ENCODE measurements around the gene SNX6. TPM values are rescaled to one million over a fixed set of nuclear protein-coding genes. Genes with fewer than 3 reads are reported as not detected.
"Not testable (repeated sequence)": the region's sequence is repeated elsewhere in the genome, so short reads cannot be mapped to it uniquely, and the experiment has no call there.

The SNX6 gene
- polyA plus RNA-seq, 1 experiment = 178 TPM

GRCh38 chr14:34554540-34555250 lies 75.3 kb downstream of the SNX6 start:
- Histone ChIP-seq H3K27ac (ENCODE audit: low read depth, low read length) (peak overlapping the region; percentile 43), H3K27me3 (ENCODE audit: control insufficient read depth, insufficient read depth, low read length) (no peaks in the 10 kb centered on the region), H3K9me3 (ENCODE audit: control insufficient read depth, insufficient read depth, low read length) (peaks cover 5% of the 10 kb centered on the region; the same call in 1 of the 2 replicates), H3K4me3 (ENCODE audit: low read depth, low read length) (no peak overlapping the region; the same call in 1 of the 2 replicates)
- peak; percentile 15 for DNase-seq (ENCODE audit: low read depth, low spot score)
- ChIA-PET CTCF (interaction anchor here (0.7 to 1.1 kb wide), 2 partner anchors 18 to 232 kb away, joined by 3 read pairs; no protein-coding TSS in a partner anchor), POLR2A (interaction anchor here (0.6 to 1.3 kb wide), 3 partner anchors 58 to 229 kb away, joined by 3 to 5 read pairs (median 4); no protein-coding TSS in a partner anchor)
- TF ChIP-seq CTCF (IDR thresholded peaks at IDR 0.05; ENCODE audit: low read depth, low read length) = no peak

GRCh38 chr14:34549276-34549966 lies 80.5 kb downstream of the SNX6 start:
- H3K4me3 ChIP-seq (ENCODE audit: low read depth, low read length); H3K27me3 ChIP-seq (ENCODE audit: control insufficient read depth, insufficient read depth, low read length); POLR2A ChIA-PET; DNase-seq (ENCODE audit: low read depth, low spot score); H3K27ac ChIP-seq (ENCODE audit: low read depth, low read length); H3K9me3 ChIP-seq (ENCODE audit: control insufficient read depth, insufficient read depth, low read length): not testable (repeated sequence)
- CTCF ChIA-PET = interaction anchor here (0.6 kb wide), 1 partner anchor 865 kb away, joined by 3 read pairs; no protein-coding TSS in a partner anchor

GRCh38 chr14:34548472-34548981 lies 81.4 kb downstream of the SNX6 start:
- H3K27me3 ChIP-seq (ENCODE audit: control insufficient read depth, insufficient read depth, low read length) = no peaks in the 10 kb centered on the region
- no peak for TF ChIP-seq CTCF (IDR thresholded peaks at IDR 0.05; ENCODE audit: low read depth, low read length)
- no peak overlapping the region for H3K4me3 ChIP-seq (ENCODE audit: low read depth, low read length)
- peaks cover 5% of the 10 kb centered on the region; the same call in 1 of the 2 replicates for H3K9me3 ChIP-seq (ENCODE audit: control insufficient read depth, insufficient read depth, low read length)
- DNase-seq (ENCODE audit: low read depth, low spot score) = no peak
- CTCF ChIA-PET = no interaction called here
- H3K27ac ChIP-seq (ENCODE audit: low read depth, low read length) = peak overlapping the region; percentile 21
- POLR2A ChIA-PET = interaction anchor here (0.7 kb wide), 3 partner anchors 11 to 658 kb away, joined by 3 to 13 read pairs (median 6); no protein-coding TSS in a partner anchor

DNA sequence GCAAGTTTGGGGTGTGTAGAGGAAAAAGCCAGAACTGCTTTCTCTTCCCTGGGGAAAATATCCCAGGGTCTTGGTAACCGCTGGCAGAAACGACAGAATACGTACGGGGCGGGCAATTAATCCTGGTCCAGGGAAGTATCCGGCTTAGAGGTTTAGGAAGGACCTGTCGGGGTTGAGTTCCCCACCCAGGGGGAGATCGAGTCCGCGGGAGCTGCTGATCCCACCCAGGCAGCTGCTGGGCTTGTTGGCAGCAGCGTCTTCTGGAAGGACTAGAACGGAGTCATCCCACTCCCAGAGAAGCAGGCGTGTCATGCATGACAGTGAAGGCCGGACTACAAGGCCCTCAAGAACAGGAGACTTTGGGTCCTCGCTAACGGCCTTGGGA lies 82.8 kb downstream of the SNX6 start:
- H3K27me3 ChIP-seq (ENCODE audit: control insufficient read depth, insufficient read depth, low read length); H3K27ac ChIP-seq (ENCODE audit: low read depth, low read length); DNase-seq (ENCODE audit: low read depth, low spot score); H3K4me3 ChIP-seq (ENCODE audit: low read depth, low read length); H3K9me3 ChIP-seq (ENCODE audit: control insufficient read depth, insufficient read depth, low read length); POLR2A ChIA-PET; CTCF ChIA-PET: not testable (repeated sequence)

DNA sequence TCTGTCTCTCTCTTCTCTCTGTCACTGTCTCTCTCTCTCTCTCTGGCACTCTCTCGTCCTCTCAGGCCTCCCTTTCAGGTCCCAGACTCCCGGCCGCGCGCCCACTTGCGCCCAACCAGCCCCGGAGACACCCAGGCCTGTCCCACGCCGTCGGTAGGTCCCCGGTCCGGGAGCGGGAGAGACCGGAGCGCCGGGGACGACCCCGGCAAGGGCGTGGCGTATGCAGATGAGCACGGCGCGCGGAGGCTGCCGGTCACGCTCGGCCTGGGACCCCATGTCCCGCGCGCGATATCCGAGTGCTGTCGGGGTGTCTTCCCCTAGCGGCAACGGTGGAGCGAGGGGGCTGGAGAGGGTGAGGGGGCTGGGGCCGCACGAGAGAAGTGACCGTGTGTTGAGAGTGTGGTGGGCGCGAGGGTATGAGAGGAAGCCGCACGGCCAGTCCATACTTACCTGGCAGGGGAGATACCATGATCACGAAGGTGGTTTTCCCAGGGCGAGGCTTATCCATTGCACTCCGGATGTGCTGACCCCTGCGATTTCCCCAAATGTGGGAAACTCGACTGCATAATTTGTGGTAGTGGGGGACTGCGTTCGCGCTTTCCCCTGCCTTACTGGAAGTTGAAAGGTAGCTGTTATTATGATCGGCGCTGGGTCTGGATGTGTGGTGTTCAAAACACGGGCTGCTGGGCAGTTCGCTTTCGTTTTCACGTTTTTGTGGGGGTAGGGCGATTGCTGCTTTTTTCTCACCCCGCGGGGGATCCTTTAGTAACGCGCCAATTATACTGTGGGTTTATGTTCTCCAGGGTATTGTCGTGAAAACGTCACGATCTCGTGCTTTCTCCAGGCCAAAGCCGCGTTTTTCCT lies 83.4 kb downstream of the SNX6 start:
- CTCF ChIA-PET; DNase-seq (ENCODE audit: low read depth, low spot score): not testable (repeated sequence)

DNA sequence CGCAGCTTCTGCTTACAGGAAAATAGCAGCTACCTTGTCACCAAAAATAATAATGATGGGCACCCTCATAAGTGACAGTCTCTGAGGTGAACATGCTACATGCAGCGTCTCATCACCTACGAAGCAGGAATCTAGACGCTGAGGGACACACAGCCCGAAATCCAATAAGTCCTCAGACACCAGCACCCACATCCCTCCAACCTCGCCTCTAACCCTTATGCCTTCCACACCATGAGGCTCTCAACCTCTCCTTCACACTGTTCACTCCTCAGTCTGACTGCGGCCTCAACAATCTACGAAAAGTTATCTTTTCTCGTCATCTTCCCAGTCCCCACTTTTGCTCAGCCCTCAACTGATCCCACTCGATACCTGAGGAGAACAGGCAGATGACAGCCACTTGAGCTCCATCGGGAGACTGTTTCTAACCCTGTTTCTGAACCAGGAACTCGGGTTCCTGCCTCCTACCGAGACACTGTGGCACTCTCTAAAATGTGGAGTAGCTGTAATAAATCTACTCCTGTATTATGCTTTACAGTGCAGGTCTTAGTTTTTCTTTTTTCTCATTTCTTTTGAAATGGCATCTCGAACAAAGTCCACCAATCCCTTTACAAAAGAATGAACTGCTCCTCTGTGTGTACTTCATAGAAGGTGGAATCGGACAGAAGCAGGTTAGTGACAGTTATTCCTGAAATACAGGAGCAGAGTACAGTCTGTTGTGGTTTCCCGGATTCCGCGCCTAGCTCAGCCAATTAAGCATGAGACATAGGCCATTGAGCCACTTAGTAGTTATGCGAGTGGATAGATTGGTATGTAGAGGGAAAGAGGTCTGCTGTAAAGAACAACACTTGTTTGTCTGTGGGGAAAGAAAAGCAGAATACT lies 89.5 kb downstream of the SNX6 start:
- CTCF ChIA-PET; H3K9me3 ChIP-seq (ENCODE audit: control insufficient read depth, insufficient read depth, low read length); H3K27me3 ChIP-seq (ENCODE audit: control insufficient read depth, insufficient read depth, low read length); POLR2A ChIA-PET; DNase-seq (ENCODE audit: low read depth, low spot score): not testable (repeated sequence)
- Histone ChIP-seq H3K27ac (ENCODE audit: low read depth, low read length) (peak overlapping the region; percentile 11), H3K4me3 (ENCODE audit: low read depth, low read length) (peak overlapping the region; percentile 97)

More for the DNA sequence above, 83.4 kb downstream of the SNX6 start:
- POLR2A ChIA-PET; H3K27ac ChIP-seq (ENCODE audit: low read depth, low read length); H3K4me3 ChIP-seq (ENCODE audit: low read depth, low read length); H3K27me3 ChIP-seq (ENCODE audit: control insufficient read depth, insufficient read depth, low read length); H3K9me3 ChIP-seq (ENCODE audit: control insufficient read depth, insufficient read depth, low read length): not testable (repeated sequence)

Data from AG04450 (cell line).